Neural cell (in vitro differentiated cells): ENCODE data around the gene PTPRT.

Experiments
- EP300 ChIP-seq: fragments of 450-650 bp; conservative IDR thresholded peaks from 2 replicates; pipeline ENCODE4 v1.6.1; 2014; ENCODE audit warnings: antibody characterized with exemption, mild to moderate bottlenecking, moderate library complexity; ENCODE audit not compliant: poor library complexity, severe bottlenecking
- EZH2 ChIP-seq: fragments of 200-600, 300-800 bp; shearing (Covaris generic), sonication (generic); IDR thresholded peaks from 2 replicates; pipeline ENCODE4 v1.6.1; 2014; ENCODE audit warnings: antibody characterized with exemption, low read length, borderline replicate concordance, mild to moderate bottlenecking; ENCODE audit not compliant: insufficient read depth, poor library complexity, severe bottlenecking
- MXI1 ChIP-seq: fragments of 450-650 bp; conservative IDR thresholded peaks from 2 replicates; pipeline ENCODE4 v1.6.1; 2014; ENCODE audit warnings: antibody characterized with exemption, mild to moderate bottlenecking; ENCODE audit not compliant: poor library complexity, severe bottlenecking
- TF ChIP-seq, protein P1 (sequence below): fragments of 450-650 bp; IDR thresholded peaks from 2 replicates; pipeline ENCODE4 v1.5.1; 2014; ENCODE audit warnings: antibody characterized with exemption, mild to moderate bottlenecking, moderate library complexity; ENCODE audit not compliant: poor library complexity, severe bottlenecking
- TF ChIP-seq, protein P2 (sequence below): IDR thresholded peaks from 2 replicates; pipeline ENCODE4 v1.6.1; 2012; ENCODE audit warnings: borderline replicate concordance

DNA sequence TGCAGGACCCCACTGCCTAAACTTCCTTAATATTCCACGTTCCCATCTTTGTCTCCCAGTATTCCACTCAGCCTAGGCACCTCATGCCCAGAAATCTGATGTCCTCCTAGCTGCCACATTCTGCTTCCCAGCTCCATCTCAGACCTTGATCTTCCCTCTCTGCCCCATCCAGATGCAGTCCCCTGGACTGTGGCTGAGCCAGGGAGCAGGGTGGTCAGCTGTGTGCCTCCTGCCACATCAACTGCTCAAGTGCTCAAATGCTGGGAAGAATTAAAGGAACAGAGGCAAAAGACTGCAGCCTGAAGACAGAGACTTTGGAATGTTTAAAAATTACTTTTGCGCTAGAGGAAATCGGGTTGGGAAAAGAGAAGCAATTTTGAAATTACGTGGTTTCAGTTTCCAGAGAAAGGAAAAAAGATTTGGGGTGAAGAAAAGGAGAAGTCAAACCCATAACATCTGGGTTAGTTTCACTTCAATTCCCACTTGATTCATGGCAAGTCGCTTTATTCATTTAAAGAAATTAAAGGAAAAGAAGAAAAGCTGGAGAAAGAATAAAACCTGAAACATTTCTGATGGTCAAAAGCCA is 704.8 kb downstream of the PTPRT start:
- TF ChIP-seq, protein P1, sequence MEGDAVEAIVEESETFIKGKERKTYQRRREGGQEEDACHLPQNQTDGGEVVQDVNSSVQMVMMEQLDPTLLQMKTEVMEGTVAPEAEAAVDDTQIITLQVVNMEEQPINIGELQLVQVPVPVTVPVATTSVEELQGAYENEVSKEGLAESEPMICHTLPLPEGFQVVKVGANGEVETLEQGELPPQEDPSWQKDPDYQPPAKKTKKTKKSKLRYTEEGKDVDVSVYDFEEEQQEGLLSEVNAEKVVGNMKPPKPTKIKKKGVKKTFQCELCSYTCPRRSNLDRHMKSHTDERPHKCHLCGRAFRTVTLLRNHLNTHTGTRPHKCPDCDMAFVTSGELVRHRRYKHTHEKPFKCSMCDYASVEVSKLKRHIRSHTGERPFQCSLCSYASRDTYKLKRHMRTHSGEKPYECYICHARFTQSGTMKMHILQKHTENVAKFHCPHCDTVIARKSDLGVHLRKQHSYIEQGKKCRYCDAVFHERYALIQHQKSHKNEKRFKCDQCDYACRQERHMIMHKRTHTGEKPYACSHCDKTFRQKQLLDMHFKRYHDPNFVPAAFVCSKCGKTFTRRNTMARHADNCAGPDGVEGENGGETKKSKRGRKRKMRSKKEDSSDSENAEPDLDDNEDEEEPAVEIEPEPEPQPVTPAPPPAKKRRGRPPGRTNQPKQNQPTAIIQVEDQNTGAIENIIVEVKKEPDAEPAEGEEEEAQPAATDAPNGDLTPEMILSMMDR = no peak
- TF ChIP-seq MXI1 (no peak), EZH2 (no peak), EP300 (no peak)
- TF ChIP-seq, protein P2, sequence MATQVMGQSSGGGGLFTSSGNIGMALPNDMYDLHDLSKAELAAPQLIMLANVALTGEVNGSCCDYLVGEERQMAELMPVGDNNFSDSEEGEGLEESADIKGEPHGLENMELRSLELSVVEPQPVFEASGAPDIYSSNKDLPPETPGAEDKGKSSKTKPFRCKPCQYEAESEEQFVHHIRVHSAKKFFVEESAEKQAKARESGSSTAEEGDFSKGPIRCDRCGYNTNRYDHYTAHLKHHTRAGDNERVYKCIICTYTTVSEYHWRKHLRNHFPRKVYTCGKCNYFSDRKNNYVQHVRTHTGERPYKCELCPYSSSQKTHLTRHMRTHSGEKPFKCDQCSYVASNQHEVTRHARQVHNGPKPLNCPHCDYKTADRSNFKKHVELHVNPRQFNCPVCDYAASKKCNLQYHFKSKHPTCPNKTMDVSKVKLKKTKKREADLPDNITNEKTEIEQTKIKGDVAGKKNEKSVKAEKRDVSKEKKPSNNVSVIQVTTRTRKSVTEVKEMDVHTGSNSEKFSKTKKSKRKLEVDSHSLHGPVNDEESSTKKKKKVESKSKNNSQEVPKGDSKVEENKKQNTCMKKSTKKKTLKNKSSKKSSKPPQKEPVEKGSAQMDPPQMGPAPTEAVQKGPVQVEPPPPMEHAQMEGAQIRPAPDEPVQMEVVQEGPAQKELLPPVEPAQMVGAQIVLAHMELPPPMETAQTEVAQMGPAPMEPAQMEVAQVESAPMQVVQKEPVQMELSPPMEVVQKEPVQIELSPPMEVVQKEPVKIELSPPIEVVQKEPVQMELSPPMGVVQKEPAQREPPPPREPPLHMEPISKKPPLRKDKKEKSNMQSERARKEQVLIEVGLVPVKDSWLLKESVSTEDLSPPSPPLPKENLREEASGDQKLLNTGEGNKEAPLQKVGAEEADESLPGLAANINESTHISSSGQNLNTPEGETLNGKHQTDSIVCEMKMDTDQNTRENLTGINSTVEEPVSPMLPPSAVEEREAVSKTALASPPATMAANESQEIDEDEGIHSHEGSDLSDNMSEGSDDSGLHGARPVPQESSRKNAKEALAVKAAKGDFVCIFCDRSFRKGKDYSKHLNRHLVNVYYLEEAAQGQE = no peak
